NCI-H1436 (cell line): ENCODE results near the gene FRMPD4.

ENCODE experiments used
- DNase-seq: peaks from one replicate; lab custom pipeline; 2025; lab: John Stamatoyannopoulos, UW

Gene FRMPD4

DNA sequence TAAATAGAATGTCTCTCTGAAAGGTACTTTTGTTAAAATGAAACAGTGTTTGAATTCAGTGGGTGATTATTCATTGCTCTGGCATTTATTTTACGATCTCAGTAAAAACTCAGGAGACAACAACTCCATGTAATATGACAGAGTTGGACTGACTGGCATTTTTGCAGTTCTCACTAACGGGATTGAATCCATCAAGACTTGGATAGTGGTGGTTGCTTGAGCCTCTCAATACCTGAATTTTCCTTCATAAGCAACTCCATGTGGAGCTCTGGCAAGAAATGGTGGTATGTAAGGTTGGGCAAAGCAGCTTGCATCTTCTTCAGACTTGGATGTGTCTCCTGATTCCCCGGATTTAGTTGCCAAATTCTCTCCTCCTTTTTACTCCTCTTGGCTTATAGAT is 72.7 kb downstream of the FRMPD4 start:
- no peak for DNase-seq

DNA sequence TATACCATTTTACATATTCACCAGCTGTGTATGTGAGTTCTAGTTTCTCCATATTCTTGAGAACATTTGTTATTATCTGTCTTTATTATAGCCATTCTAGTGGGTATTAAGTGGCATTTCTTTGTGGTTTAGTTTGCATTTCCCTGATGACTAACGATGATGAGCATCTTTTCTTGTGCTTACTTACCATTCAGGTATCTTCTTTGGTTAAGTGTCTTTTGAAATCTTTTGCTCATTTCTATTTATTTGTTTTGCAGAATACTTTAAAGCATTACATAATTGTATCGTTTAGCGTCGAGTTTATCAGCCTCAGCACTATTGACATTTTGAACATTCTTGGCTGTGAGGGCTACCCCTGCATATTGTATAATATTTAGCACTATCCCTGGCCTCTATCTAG is 85.4 kb downstream of the FRMPD4 start:
- DNase-seq: no peak

DNA sequence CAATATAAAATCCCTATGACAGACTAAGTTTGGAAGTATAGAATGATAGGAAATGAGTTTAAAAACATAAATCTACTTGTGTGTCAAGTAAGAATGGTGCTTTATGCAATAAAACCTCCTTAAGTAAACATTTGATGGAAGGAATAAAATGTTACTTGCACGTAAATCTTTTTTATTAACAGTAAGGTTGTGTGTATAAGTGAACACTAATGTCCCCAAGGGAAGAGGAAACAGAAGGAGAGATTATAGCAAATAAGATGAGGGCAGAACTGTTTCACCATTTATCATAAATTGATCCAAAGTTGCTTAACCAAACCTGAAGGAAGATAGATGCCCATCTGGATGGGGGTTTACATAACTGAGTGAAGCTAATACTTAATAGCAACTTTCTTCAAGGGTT is 86.8 kb downstream of the FRMPD4 start:
- no peak for DNase-seq

DNA sequence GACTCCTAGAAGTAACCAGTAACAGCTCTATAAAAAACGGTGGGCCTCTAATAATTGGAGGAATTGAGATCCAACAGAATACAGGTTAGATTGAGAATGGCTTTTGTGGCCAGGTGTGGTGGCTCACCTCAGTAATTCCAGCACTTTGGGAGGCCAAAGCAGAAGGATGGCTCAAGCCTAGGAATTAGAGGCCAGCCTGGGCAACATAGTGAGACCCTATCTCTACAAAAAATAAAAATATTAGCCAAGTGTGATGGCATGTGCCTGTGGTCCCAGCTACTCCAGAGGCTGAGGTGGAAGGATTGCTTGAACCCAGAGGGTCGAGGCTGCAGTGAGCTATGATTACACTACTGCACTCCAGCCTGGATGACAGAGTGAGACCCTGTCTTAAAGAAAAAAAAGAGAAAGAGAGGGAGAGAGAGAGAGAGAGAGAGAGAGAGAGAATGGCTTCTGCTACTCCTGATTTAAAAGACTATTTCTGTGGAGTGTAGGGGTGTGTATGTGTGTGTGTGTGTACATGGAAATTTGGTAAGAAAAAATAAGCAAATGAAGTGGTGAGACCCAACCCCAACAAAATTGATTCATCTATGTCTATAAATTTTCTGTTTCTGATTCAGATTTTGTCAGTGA is 89.3 kb downstream of the FRMPD4 start:
- DNase-seq: no peak

DNA sequence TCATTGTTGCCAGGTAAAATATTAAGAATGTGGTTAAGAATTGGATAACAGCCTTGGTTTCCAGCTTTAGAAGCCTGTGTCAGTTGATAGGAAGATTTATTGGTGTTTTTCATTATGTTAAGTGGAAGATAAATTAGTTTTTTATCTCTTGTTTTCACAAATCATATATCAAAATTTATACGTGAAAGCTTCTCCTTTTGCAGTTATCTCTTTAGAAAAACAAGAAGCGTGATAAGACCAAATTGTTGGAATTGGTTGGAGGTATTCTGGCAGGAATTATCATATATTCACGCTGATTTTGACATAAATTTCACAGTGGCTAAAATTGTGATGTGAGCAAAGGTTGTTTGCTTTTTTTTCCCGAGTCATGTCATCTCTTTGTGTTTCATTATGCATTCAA is 90.6 kb downstream of the FRMPD4 start:
- DNase-seq: no peak

DNA sequence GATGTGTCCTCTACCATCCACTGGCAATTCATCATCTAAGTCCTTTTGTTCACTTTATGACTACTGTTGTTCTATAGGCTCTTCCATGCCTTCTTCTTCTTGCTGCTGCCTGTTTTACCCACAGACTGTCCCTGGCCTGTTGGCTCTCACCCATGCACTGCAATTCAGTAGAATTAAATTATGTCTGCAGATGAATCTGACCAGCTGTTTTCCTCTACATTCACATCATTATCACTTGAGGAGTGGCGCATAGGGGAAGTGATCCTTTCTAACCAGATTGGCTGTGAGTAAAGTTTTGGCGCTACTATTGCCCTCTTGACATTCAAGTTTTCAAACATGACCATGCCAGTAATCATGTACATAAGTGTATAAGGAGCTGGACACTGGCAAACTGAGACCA is 91.7 kb downstream of the FRMPD4 start:
- DNase-seq: no peak

DNA sequence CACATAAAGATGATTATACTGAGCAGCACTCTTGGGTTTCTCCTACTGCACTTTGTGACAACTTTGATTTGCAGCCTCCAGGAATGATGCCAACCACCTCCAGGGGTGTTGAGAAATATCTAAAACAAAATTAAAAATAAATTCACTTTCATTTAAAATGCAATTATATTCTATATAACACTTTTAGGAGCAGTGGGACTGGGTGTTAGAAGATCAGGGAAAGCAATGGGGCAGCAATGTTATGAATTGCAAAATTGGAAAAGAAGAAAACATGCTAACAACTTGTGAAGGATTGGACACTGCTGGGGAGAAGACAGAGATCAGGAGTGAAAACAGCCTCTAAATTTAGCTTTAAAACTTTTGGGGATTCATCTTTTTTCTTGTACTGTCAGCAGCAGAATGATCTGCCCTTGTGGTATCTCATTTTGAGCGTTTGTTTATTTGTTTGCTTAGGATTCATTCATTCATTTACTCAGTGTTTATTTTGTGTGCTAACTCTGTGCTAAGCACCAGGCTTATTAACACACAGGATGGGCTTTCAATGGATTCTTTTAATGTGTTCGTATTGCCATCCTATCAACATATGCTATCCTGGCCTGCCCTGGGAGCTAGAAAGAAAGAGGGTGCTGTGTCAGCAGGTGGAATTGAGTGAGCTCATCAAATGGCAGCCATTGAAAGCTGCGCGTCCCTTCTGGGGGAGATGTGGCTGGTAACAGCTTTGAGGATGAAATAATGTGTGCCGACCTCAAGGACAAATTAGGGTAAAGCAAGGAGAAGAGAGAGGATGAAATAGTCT is 96.5 kb downstream of the FRMPD4 start:
- DNase-seq: no peak

DNA sequence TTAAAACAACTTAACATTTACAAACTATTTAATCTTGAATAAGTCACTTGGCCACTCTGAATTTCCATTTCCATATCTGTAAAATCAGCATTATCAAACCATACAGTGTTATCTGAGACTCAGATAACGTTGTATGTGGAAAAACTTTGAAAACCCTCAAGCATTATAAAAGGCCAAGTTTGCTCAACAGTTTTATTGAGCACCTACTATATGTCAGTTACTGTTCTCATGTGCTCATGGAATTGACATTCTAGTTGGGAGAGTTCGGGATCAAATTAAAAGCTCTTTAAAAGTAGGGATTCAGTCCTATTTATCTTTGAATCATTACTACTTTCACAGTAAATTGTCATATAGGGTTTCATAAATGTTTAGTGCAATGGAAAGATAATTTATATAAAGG is 97.9 kb downstream of the FRMPD4 start:
- no peak for DNase-seq

DNA sequence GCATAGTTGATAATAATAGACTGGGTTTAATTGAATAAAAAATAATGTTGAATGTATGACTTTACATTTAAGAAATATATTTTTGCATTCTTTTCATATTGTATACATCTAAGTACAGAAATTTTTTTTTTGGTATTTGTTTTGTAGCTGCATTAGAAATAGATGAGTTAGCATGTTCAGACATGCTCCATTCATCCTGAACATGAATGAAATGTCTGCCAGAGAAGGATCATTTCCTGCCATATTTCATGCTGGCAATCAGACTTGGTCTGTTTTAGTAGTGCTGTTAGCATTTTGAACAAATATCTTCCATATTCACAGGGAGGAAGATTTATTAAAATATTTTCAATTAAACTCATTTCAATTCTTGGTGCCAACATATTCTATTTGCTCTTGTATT is 98.9 kb downstream of the FRMPD4 start:
- no peak for DNase-seq

DNA sequence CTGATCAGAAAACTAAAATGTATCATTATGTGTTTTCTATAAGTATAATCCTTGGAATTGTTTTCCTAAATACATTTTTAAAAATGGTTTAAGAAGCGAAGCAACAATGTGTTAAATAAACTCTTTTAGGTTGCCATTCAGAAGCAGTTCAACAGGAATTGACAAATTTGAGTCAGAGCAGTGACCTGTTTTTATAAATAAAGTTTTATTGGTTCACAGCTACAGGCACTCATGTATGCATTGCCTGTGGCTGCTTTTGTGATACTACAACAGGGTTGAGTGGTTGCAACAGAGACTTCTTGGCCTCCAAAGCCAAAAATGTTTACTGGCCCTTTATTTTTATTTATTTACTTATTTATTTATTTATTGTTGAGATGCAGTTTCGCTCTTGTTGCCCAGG is 99.5 kb downstream of the FRMPD4 start:
- DNase-seq: no peak

DNA sequence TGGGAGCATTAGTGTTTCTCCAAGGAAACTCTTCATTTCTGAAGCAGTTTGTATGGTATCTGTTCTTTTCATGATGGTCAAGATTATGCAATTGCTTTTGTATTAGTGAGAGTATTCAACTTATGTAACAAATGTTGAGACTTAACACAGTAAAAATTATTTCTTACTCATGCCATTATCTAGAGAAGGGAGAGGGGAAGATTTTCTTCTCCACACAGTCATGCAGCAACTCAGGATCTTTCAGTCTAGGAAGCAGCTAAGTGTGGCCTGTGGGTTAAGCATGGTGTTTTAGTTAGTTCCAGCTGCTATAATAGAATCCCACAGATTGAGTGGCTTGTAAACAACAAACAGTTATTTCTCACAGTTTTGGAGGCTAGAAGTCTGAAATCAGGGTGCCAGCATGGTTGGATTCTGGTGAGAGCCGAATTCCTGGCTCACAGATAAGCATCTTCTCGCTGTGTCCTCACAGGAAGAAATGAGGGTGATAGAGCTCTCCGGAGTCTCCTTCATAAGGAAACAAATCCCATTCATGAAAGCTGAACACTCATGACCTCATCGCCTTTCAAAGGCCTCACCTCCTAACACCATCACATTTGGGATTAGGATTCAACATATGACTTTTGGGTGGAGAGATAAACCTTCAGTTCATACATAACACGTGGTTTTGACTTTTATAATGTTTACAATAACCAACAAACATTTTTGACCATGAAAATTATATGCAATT is 101.2 kb downstream of the FRMPD4 start:
- DNase-seq: no peak

DNA sequence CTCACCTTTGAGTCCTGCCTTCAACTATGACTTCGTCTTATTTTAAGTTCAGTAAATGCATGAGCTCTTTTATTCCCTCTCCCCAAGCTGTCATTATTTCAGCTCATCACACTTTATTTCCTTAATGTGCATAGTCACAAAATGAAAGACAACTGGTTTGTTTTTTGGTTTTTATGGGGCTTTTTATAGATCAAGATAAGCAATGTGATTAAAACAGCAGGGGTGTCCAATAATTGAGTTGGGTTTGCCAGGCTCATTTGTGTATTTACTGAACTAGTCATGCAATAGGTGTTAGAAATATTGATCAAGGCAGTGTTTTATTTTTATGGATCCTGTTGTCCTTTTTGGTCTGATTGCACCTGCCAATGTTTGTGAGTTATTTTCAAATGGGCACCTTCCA is 102.2 kb downstream of the FRMPD4 start:
- DNase-seq: no peak

DNA sequence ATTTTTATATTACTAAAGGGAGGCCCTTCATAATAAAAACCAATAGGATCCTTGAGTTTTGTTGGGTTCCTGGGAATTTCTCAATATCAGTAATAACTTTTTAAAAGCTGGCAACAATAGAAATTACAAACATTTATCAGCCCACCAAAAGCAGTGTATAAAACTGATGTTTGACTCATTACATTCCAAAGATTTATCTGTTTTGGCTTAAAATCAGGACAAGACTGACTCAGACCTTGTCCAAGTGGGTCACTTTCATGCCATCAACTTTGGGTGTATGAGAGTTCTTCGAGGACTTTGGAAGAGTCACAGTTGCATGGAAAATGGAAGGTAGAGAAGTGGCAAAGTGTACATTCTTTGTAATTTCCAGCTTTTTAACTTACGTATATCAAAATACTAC is 102.8 kb downstream of the FRMPD4 start:
- DNase-seq: no peak

DNA sequence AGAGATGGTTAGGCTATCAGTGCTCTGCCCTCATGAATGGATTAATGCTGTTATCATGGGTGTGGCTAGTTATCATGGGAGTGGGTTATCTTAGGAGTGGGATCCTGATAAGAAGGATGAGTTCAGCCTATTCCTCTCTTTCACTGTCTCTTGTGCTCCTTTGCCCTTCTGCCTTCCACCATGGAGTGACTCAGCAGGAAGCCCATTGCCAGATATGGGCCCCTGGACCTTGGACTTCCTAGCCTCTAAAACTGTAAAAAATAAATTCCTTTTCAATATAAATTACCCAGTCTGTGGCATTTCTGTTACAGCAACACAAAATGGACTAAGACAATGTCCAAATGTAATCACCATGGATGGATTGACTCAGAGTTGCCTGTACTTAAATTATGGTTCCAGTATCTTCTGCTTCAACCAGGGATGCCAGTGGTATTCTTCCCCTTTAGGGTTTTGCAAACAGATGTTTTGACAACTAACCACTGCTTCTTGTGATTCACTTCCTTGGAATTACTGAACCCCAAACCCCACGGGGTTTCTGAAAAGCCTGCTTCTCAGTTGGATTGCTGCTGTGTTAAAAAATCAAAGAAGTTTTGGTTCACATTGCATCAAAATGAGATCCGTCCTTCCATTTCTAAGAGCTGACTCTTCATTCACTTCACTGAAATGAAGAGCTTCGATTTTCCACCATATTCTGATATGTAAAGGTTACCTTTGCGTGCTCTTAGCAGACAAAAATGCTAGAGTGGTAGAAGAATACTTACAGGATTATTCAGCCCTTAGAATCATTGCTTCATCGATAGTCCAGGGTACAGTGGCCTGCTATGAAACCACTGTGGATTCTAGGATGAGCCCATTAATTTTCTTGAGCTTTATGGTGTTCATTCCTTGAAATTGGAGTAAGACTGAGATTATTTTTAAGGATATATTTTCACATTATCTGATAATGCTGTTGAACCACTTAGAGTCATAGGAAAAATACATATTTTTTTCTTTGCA is 107.7 kb downstream of the FRMPD4 start:
- DNase-seq: no peak

DNA sequence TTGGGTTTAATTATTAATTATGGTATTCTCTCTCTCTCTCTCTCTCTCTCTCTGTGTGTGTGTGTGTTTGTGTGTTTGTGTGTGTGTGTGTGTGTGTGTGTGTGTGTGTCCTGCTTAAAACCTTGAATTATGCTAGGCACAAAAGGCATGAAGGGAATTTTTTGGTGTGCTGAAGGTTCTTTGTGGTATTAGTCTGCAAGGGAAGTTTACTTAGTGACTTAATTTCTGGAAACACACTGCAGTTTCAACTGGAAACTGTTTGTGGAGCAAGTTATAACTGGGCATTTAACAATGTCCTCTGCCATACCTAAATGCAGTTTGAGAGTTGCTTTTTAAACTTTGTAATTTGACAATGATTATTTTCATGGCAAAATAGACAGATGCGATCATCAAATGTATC is 111.7 kb downstream of the FRMPD4 start:
- DNase-seq: no peak

DNA sequence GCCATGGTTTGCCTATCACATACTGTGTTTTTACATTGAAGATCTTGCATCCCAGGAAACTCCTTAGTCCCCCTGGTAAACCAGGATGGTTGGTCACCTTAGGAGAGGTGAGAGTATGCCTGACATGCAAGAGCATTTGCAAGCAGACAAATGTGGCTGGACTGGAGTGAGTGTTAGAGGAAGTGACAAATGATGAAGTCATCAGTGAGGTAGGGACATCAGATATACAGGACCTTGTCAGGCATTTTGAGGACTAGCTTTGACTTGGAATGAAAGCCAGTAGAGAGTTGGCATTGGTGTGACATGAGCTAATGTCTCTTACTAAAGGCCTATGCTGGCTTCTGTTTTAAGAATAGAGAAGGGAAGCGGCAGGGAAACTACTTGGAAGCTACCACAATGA is 124.9 kb downstream of the FRMPD4 start:
- no peak for DNase-seq

DNA sequence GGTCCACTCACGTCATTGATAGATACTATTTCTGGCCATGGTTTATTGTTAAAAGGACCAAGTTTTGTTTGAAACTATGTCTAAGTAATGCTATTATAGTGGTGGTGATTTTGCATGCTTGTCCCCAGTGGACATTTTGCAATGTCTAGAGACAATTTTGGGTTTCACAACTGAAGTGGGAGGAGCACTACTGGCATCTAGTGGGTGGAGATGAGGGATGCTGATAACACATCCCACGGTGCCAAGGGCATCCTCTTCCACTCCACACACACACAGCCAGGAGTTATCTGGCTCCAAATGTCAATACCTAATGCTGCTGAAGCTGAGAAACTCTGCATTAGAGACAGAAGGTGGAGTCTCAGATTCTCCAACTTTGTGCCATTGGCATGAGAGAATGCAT is 131.2 kb downstream of the FRMPD4 start:
- no peak for DNase-seq

DNA sequence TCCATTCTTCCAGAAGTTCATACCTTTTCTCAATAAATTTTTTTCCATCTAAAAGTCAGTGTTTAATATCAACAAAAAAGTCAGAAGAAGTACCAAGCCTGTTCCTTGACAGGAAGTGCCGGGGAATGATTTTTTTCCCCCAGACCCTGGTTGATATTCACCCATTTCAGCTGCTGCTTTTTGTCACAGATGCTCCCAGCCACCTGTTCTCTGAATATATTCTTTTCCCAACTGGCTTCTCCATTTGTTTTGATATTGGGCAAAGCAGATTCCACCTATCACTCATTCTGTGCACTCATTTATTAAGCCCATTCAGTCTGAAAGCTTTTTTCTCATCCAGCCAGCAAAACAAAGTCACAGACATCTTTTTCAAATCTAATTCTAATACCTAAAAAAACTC is 139.9 kb downstream of the FRMPD4 start:
- DNase-seq: no peak

DNA sequence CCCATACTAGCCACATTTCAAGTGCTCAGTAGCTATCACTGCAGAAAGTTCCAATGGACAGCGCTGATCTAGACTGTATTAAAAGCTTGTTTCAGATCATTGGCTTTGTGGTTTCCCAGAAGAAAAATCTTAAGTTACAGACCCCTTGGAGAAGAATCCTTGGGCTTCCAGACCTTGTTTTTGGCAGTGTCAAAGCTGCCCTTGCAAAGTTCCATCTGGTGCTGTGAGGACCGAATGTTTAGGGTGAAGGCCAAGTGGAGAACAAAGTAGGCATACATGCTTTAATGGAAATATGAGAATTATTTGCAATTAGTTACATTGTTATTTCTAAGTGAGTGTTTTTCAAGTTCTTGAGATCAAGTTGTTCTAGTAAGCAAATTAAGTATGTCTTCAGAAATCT is 144.7 kb downstream of the FRMPD4 start:
- no peak for DNase-seq

DNA sequence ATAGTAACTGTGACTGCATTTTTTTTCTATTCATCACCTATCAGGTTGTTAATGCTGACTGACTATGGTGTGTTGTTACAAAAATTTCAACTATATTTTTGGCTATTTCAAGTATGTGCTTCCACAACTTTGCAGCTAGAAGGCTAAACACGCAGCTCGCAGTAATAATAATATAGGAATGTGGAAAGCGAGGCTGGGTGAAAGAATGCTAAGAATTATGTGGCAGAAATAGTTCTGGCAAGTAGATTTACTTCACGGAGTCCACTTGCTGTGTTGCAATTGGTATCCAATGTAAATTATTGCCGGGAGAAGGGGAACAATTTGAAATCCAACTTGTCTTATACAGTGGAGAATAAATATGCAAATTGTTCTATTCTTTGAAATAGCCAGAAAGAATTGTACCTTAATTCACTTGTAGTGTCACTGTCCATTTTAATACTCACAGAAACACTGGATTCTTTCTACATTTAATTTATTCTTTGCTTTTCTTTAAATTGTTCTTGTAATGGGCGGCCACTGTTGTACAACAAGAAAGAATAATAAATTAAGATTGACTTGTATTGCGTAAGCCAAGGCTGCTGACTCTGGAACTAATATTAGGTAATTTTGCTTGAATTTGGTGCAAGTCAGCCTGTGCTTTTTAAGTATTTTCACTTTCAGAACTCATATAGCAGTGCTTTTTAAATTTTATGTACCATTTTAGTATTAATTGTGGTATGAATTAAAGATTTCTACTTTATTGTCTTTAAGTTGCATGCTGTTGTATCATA is 154.9 kb downstream of the FRMPD4 start:
- DNase-seq: no peak

DNA sequence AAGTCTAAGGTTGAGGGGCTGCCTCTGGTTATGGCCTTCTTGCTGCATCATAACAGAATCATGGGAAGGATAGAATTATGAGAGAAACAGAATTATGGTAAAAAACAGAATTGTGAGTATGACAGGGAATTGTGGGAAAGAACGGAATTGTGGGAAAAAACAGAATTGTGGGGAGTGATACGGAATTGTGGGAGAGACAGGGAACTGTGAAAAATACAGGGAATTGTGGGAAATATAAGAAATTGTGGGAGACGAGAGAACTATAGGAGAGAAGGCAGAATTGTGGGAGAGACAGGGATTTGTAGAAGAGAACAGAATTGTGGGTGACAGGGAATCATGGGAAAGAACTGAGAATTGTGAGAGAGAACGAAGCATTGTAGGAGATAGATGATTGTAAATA is 159.1 kb downstream of the FRMPD4 start:
- no peak for DNase-seq
